Right cardiac atrium (tissue), 5 donors: ENCODE measurements around the gene TREH. TPM values are rescaled to one million over a fixed set of nuclear protein-coding genes. Genes with fewer than 3 reads are reported as not detected.

Experiments used
- ATAC-seq, 2 donors: fragments of 200-7000 bp; cut with Tn5 transposase; one replicate each; pipeline versions ENCODE4 v1.8.0 to v1.9.1; 2020; ENCODE audit warnings: moderate library complexity in 2 of 2, mild to moderate bottlenecking in 1 of 2
- DNase-seq, 3 donors: peaks; one replicate each; pipeline ENCODE4 v3.0.0-alpha.2; 2020
- H3K27ac ChIP-seq: one replicate; pipeline ENCODE4 v1.5.1; 2013; ENCODE audit warnings: mild to moderate bottlenecking, low read length, control low read depth, moderate library complexity
- H3K27me3 ChIP-seq: one replicate; pipeline ENCODE4 v1.6.1; 2013; ENCODE audit not compliant: control insufficient read depth, insufficient read depth
- H3K4me1 ChIP-seq: one replicate; pipeline ENCODE4 v1.6.1; 2013; ENCODE audit warnings: low read length; ENCODE audit not compliant: control insufficient read depth, insufficient read depth
- H3K4me3 ChIP-seq: one replicate; pipeline ENCODE4 v1.5.1; 2013; ENCODE audit warnings: low read length, control low read depth
- H3K9me3 ChIP-seq: one replicate; pipeline ENCODE4 v1.6.1; 2013; ENCODE audit warnings: low read length; ENCODE audit not compliant: control insufficient read depth
- WGBS: extraction: QIAGEN DNeasy Blood & Tissue Kit; methylation state at CpG from one replicate; pipeline ENCODE4 v1.1.7; 2013; 5-methylcytosine and 5-hydroxymethylcytosine counted together
- intact Hi-C, 4 donors: fragments of 100-400 bp; cut with DNase I; formaldehyde crosslinking; loops; one replicate each; pipeline versions ENCODE4 v1.11.0 to v1.14.0; 2022 to 2023
- microRNA-seq, 2 donors: library from miRNA; unstranded; fragments of <30 nt; microRNA quantifications; one replicate each; pipeline ENCODE4 v1.2.0, GENCODE V29; 2020 to 2021
- polyA plus RNA-seq: library from polyadenylated mRNA; stranded (reverse); fragments of 200-250 nt; gene quantifications from one replicate; pipeline ENCODE4 v1.2.3, GENCODE V29; 2013
- total RNA-seq, 4 donors: library from RNA; stranded (reverse); fragmentation: NEBNext Ultra II Directional; extraction: Animal tissue kit (Norgen Biotek cat#: 25700); gene quantifications; one replicate each; pipeline ENCODE4 v1.2.1, GENCODE V29; 2021
- donor health status: healthy with polysubstance abuse.
- donor health status: DM: no; HTN: yes; CAD: no.
- donor health status: DM: no; HTN: no; CAD: no.
- donor health status: DM: no; HTN: yes; CAD: no; lungs with severe emphysema.
- donor health status: DM: yes; HTN: yes; CAD: no.

Gene TREH
- total and polyA plus RNA-seq, 5 donors = 1.2 TPM; not detected in 4

GRCh38 chr11:118608360-118609227 lies 70.9 kb downstream of the TREH start:
- 10% methylated on average over 69 of the region's 69 CpGs for WGBS
- peak; percentile 58 to 72 for ATAC-seq
- Histone ChIP-seq H3K27me3 (no peaks in the 10 kb centered on the region), H3K4me1 (peaks cover 4% of the 10 kb centered on the region), H3K9me3 (no peaks in the 10 kb centered on the region), H3K27ac (peak overlapping the region; percentile 95), H3K4me3 (peak overlapping the region; percentile 84)
- intact Hi-C loops = loop anchor here in 2 of 4 donors (5.0 kb wide), 1 partner anchor 49 kb away; no protein-coding TSS in a partner anchor
- DNase-seq = peak; percentile 91 to 93 (median 93)

GRCh38 chr11:118607401-118608359 lies 71.8 kb downstream of the TREH start, which contains the start of gene PHLDB1:
Gene PHLDB1 (plus strand): TSS chr11:118607615. CDS start chr11:118613837, 6,222 bp downstream.
- intact Hi-C loops = loop anchor here in 2 of 4 donors (5.0 kb wide), 1 partner anchor 50 kb away; no protein-coding TSS in a partner anchor
- ATAC-seq (peak; percentile 40 to 53), DNase-seq (peak; percentile 80 to 92 (median 91))
- Histone ChIP-seq H3K9me3 (no peaks in the 10 kb centered on the region), H3K27me3 (no peaks in the 10 kb centered on the region), H3K27ac (peak within 1 kb of the TSS; percentile 95), H3K4me1 (peaks cover 3% of the 10 kb centered on the region), H3K4me3 (peak within 1 kb of the TSS; percentile 84)
- 1% methylated on average over 72 of the region's 72 CpGs for WGBS

Small RNA genes within 50 kb of the gene (microRNA-seq; reads per million reads assigned to microRNA genes)
- 0 to 0.42 reads per million in 2 donors for gene MIR6716

Other genes with a start within 250 kb of the TREH start
- gene KMT2A, start 243.2 kb downstream of the TREH start, total RNA-seq = 10 to 100 TPM; 26.9 to 32.7 (median 27.7) TPM
- gene KMT2A, start 243.2 kb downstream of the TREH start, polyA plus RNA-seq = 9.1 TPM
- gene TTC36, start 152.2 kb downstream of the TREH start, total RNA-seq = under 1 TPM in 3 of 4 donors, not detected in 1; 0.31 to 0.63 (median 0.56) TPM
- gene TTC36, start 152.2 kb downstream of the TREH start, polyA plus RNA-seq = 0.61 TPM
- 10 to 100 TPM; 11.6 to 16.1 (median 14.7) TPM for gene TMEM25, start 148.5 kb downstream of the TREH start, total RNA-seq
- gene TMEM25, start 148.5 kb downstream of the TREH start, polyA plus RNA-seq = 8.7 TPM
- 10 to 100 TPM; 15.2 to 27.4 (median 20.1) TPM for gene IFT46, start 113.7 kb downstream of the TREH start, total RNA-seq
- gene IFT46, start 113.7 kb downstream of the TREH start, polyA plus RNA-seq = 21.6 TPM
- gene ARCN1, start 107.2 kb downstream of the TREH start, total RNA-seq = 100 to 1,000 TPM in 2 of 4 donors, 10 to 100 TPM in 2; 90.3 to 138 (median 101) TPM
- gene ARCN1, start 107.2 kb downstream of the TREH start, polyA plus RNA-seq = 69.1 TPM
- 100 to 1,000 TPM; 123 to 177 (median 136) TPM for gene PHLDB1, start 72.0 kb downstream of the TREH start, total RNA-seq
- 110 TPM for gene PHLDB1, start 72.0 kb downstream of the TREH start, polyA plus RNA-seq
- 100 to 1,000 TPM; 126 to 149 (median 139) TPM for gene DDX6, start 111.5 kb upstream of the TREH start, total RNA-seq
- gene DDX6, start 111.5 kb upstream of the TREH start, polyA plus RNA-seq = 38.0 TPM
- gene CXCR5, start 204.2 kb upstream of the TREH start, total RNA-seq = not detected
- gene CXCR5, start 204.2 kb upstream of the TREH start, polyA plus RNA-seq = 0.34 TPM
- 10 to 100 TPM; 44.0 to 76.7 (median 54.6) TPM for gene BCL9L, start 246.3 kb upstream of the TREH start, total RNA-seq
- 29.9 TPM for gene BCL9L, start 246.3 kb upstream of the TREH start, polyA plus RNA-seq